ENCODE data around the gene SLC24A3. TPM values are rescaled to one million over a fixed set of nuclear protein-coding genes. Genes with fewer than 3 reads are reported as not detected.

Gene SLC24A3
- total RNA-seq, 1 experiment from 2014 or later, result not detected

GRCh38 chr20:19729672-19730071 is 517.2 kb downstream of the SLC24A3 start:
- Histone ChIP-seq H4K20me1 (ENCODE audit: insufficient read depth) (no peaks in the 10 kb centered on the region), H3K79me2 (ENCODE audit: low read depth) (no peaks in the 10 kb centered on the region), H3K4me1 (replicated peaks; ENCODE audit: insufficient read depth) (peaks cover 1% of the 10 kb centered on the region), H3K27me3 (ENCODE audit: insufficient read depth, low read depth) (no peaks in the 10 kb centered on the region), H2AFZ (no peak overlapping the region), H3K27ac (no peak overlapping the region), H3K9me2 (ENCODE audit: insufficient read depth) (no peaks in the 10 kb centered on the region), H3K4me3 (no peak overlapping the region), H3K36me3 (ENCODE audit: low read depth) (no peaks in the 10 kb centered on the region), H3K9me3 (ENCODE audit: insufficient read depth, low read depth) (no peaks in the 10 kb centered on the region), H3F3A (ENCODE audit: insufficient read depth, low read depth) (no peaks in the 10 kb centered on the region), H3K4me2 (no peak overlapping the region)
- ChIA-PET POLR2A (ENCODE audit: unreplicated experiment) (no interaction called here), CTCF (no interaction called here)
- no peak for TF ChIP-seq EZH2 (IDR thresholded peaks at IDR 0.05; ENCODE audit: low read depth)
- no peak for TF ChIP-seq CTCF (conservative IDR thresholded peaks at IDR 0.05)
- DNase-seq, result no peak
- BruUV-seq (replicated peaks), result no TSS peak
- intact Hi-C loops (cut with micrococcal nuclease; ENCODE audit: unreplicated experiment), result no loop called here

- TF ChIP-seq CTCF (conservative IDR thresholded peaks at IDR 0.05) (no peak), EZH2 (IDR thresholded peaks at IDR 0.05; ENCODE audit: low read depth) (no peak)
- no peaks in the 10 kb centered on the region for H3K27me3 ChIP-seq (ENCODE audit: insufficient read depth, low read depth)
- H3K4me2 ChIP-seq, result no peak overlapping the region
- no peak overlapping the region for H2AFZ ChIP-seq
- peaks cover 10% of the 10 kb centered on the region for H3K4me1 ChIP-seq (replicated peaks; ENCODE audit: insufficient read depth)
- H4K20me1 ChIP-seq (ENCODE audit: insufficient read depth), result no peaks in the 10 kb centered on the region
- no peak overlapping the region for H3K4me3 ChIP-seq
- H3F3A ChIP-seq (ENCODE audit: insufficient read depth, low read depth), result peaks cover under 1% of the 10 kb centered on the region; the same call in 1 of the 2 replicates
- no TSS peak for BruUV-seq (replicated peaks)
- no peak overlapping the region for H3K27ac ChIP-seq
- ChIA-PET CTCF (no interaction called here), POLR2A (ENCODE audit: unreplicated experiment) (no interaction called here)
- no peaks in the 10 kb centered on the region for H3K36me3 ChIP-seq (ENCODE audit: low read depth)
- intact Hi-C loops (cut with micrococcal nuclease; ENCODE audit: unreplicated experiment), result no loop called here
- no peaks in the 10 kb centered on the region for H3K9me2 ChIP-seq (ENCODE audit: insufficient read depth)
- H3K79me2 ChIP-seq (ENCODE audit: low read depth), result no peaks in the 10 kb centered on the region
- no peak for DNase-seq
- no peaks in the 10 kb centered on the region for H3K9me3 ChIP-seq (ENCODE audit: insufficient read depth, low read depth)
Measured at GRCh38 chr20:19730706-19731105, 518.3 kb downstream of the SLC24A3 start.

GRCh38 chr20:19734811-19735210 is 522.4 kb downstream of the SLC24A3 start:
- no peaks in the 10 kb centered on the region for H3K9me2 ChIP-seq (ENCODE audit: insufficient read depth)
- H3K27ac ChIP-seq, result peak overlapping the region; percentile 100
- H4K20me1 ChIP-seq (ENCODE audit: insufficient read depth), result no peaks in the 10 kb centered on the region
- H3K4me1 ChIP-seq (replicated peaks; ENCODE audit: insufficient read depth), result peaks cover 49% of the 10 kb centered on the region
- no peaks in the 10 kb centered on the region for H3K9me3 ChIP-seq (ENCODE audit: insufficient read depth, low read depth)
- no peaks in the 10 kb centered on the region for H3K27me3 ChIP-seq (ENCODE audit: insufficient read depth, low read depth)
- no TSS peak for BruUV-seq (replicated peaks)
- H2AFZ ChIP-seq, result peak overlapping the region; percentile 67
- POLR2A ChIA-PET (ENCODE audit: unreplicated experiment), result interaction anchor here (0.5 kb wide), 1 partner anchor 200 kb away, joined by 6 read pairs; no protein-coding TSS in a partner anchor
- TF ChIP-seq CTCF (conservative IDR thresholded peaks at IDR 0.05), result no peak
- TF ChIP-seq EZH2 (IDR thresholded peaks at IDR 0.05; ENCODE audit: low read depth), result no peak
- intact Hi-C loops (cut with micrococcal nuclease; ENCODE audit: unreplicated experiment), result loop anchor here (2.0 kb wide), 1 partner anchor 42 kb away; no protein-coding TSS in a partner anchor
- H3K79me2 ChIP-seq (ENCODE audit: low read depth), result no peaks in the 10 kb centered on the region
- no peak overlapping the region for H3K4me3 ChIP-seq
- H3K4me2 ChIP-seq, result peak overlapping the region; percentile 65
- H3F3A ChIP-seq (ENCODE audit: insufficient read depth, low read depth), result peaks cover 29% of the 10 kb centered on the region
- no peak for DNase-seq
- no peaks in the 10 kb centered on the region for H3K36me3 ChIP-seq (ENCODE audit: low read depth)
- CTCF ChIA-PET, result no interaction called here

Measured in PC-9 (cell line).